Choroid plexus epithelial cell (primary cell): ENCODE results near the gene GET3.
A peak's percentile ranks its signal among the peaks of the same experiment; 100 is the strongest.
"Not testable (repeated sequence)": the region's sequence is repeated elsewhere in the genome, so short reads cannot be mapped to it uniquely, and the experiment has no call there.

Source experiments
- DNase-seq: peaks from one replicate; pipeline ENCODE4 v3.0.0-alpha.2; 2010; ENCODE audit warnings: low read depth
- H3K4me3 ChIP-seq: 2 replicates; pipeline ENCODE4 v1.5.1; 2011; ENCODE audit warnings: low read depth, mild to moderate bottlenecking, control low read depth, low read length, moderate library complexity
- CTCF ChIP-seq: conservative IDR thresholded peaks from 2 replicates; pipeline ENCODE4 v1.5.1; 2011; ENCODE audit warnings: low read depth, mild to moderate bottlenecking, control low read depth, inconsistent platforms, low read length, moderate library complexity

The GET3 gene

GRCh38 chr19:12695514-12695913, 41.8 kb upstream of the GET3 start:
- DNase-seq = no peak

GRCh38 chr19:12695997-12696365, 41.3 kb upstream of the GET3 start:
- H3K4me3 ChIP-seq = peak overlapping the region; percentile 93
- TF ChIP-seq CTCF = no peak
- DNase-seq = no peak

More at GRCh38 chr19:12695514-12695913, 41.8 kb upstream of the GET3 start:
- peak overlapping the region; percentile 93 for H3K4me3 ChIP-seq
- TF ChIP-seq CTCF = no peak

GRCh38 chr19:12696366-12697335, 40.6 kb upstream of the GET3 start, which contains the start of gene FBXW9:
Gene FBXW9, minus strand, starts transcription at chr19:12696631. Its CDS starts 50 bp downstream, at chr19:12696581.
- no peak for TF ChIP-seq CTCF
- peak; percentile 97 for DNase-seq
- H3K4me3 ChIP-seq = peak within 1 kb of the TSS; percentile 93

GRCh38 chr19:12697425-12697824, 39.9 kb upstream of the GET3 start:
- not testable (repeated sequence) for H3K4me3 ChIP-seq, DNase-seq

GRCh38 chr19:12698138-12698537, 39.2 kb upstream of the GET3 start:
- H3K4me3 ChIP-seq = no peak overlapping the region
- no peak for TF ChIP-seq CTCF
- no peak for DNase-seq

- DNase-seq = no peak
- TF ChIP-seq CTCF = no peak
- H3K4me3 ChIP-seq = no peak overlapping the region
Observed at GRCh38 chr19:12701596-12702282, 35.6 kb upstream of the GET3 start.

GRCh38 chr19:12703046-12703445, 34.3 kb upstream of the GET3 start:
- DNase-seq = peak; percentile 65
- no peak overlapping the region for H3K4me3 ChIP-seq
- TF ChIP-seq CTCF = no peak
